ENCODE measurements around the gene SLC12A9. TPM values are rescaled to one million over a fixed set of nuclear protein-coding genes. Genes with fewer than 3 reads are reported as not detected.

The SLC12A9 gene
- total and polyA plus RNA-seq, 2 experiments from 2014 or later = 17.1 to 21.3 TPM

GRCh38 chr7:100914879-100915447, 62.5 kb downstream of the SLC12A9 start:
- TF ChIP-seq EZH2phosphoT487 (IDR thresholded peaks at IDR 0.05; ENCODE audit: low read depth, severe bottlenecking, unreplicated experiment) = no peak
- Histone ChIP-seq H3K79me2 (no peaks in the 10 kb centered on the region), H3K4me2 (no peak overlapping the region), H3K9me2 (replicated peaks; ENCODE audit: insufficient read depth) (no peaks in the 10 kb centered on the region), H3K27me3 (no peaks in the 10 kb centered on the region), H3K4me1 (ENCODE audit: insufficient read depth) (no peaks in the 10 kb centered on the region), H3K4me3 (no peak overlapping the region), H3K36me3 (replicated peaks; ENCODE audit: insufficient read depth, low read depth) (no peaks in the 10 kb centered on the region), H2AFZ (no peak overlapping the region), H3K27ac (no peak overlapping the region), H3K9me3 (ENCODE audit: low read depth) (no peaks in the 10 kb centered on the region), H4K20me1 (ENCODE audit: insufficient read depth, poor library complexity, severe bottlenecking) (no peaks in the 10 kb centered on the region)
- WGBS (ENCODE audit: low lambda C conversion rate, missing lambda C conversion rate) = 90% methylated on average over 8 of the region's 8 CpGs
- DNase-seq (ENCODE audit: low spot score) = no peak

Small RNA genes lying within 50 kb of the gene (microRNA-seq; reads per million reads assigned to microRNA genes)
- 2.2 reads per million for gene MIR6875

Small RNA genes lying within 50 kb of the gene (small RNA-seq; reads per million reads assigned to genes)
- gene RN7SL549P (not detected), gene RN7SL750P (not detected)

Other genes with a start within 250 kb of the SLC12A9 start
- gene MOSPD3, start 240.2 kb upstream of the SLC12A9 start, total RNA-seq = 8.8 and 10.4 TPM in 2 replicates
- gene MOSPD3, start 240.2 kb upstream of the SLC12A9 start, polyA plus RNA-seq = 39.2 and 44.4 TPM in 2 replicates
- gene TFR2, start 211.2 kb upstream of the SLC12A9 start, total RNA-seq = 12.5 and 13.5 TPM in 2 replicates
- 11.1 and 16.8 TPM in 2 replicates for gene TFR2, start 211.2 kb upstream of the SLC12A9 start, polyA plus RNA-seq
- not detected in 2 replicates for gene ACTL6B, start 196.3 kb upstream of the SLC12A9 start, total RNA-seq
- gene ACTL6B, start 196.3 kb upstream of the SLC12A9 start, polyA plus RNA-seq = not detected in 2 replicates
- gene GNB2, start 179.0 kb upstream of the SLC12A9 start, total RNA-seq = 99.6 and 111 TPM in 2 replicates
- 204 and 222 TPM in 2 replicates for gene GNB2, start 179.0 kb upstream of the SLC12A9 start, polyA plus RNA-seq
- gene GIGYF1, start 158.5 kb upstream of the SLC12A9 start, total RNA-seq = 14.2 and 17.6 TPM in 2 replicates
- gene GIGYF1, start 158.5 kb upstream of the SLC12A9 start, polyA plus RNA-seq = 13.2 and 16.8 TPM in 2 replicates
- 30.1 and 39.2 TPM in 2 replicates for gene POP7, start 146.6 kb upstream of the SLC12A9 start, total RNA-seq
- 48.7 and 59.2 TPM in 2 replicates for gene POP7, start 146.6 kb upstream of the SLC12A9 start, polyA plus RNA-seq
- 0.16 and 1.3 TPM in 2 replicates for gene EPO, start 132.2 kb upstream of the SLC12A9 start, total RNA-seq
- gene EPO, start 132.2 kb upstream of the SLC12A9 start, polyA plus RNA-seq = 0.11 TPM in 1 of 2 replicates, not detected in the other
- gene ZAN, start 119.1 kb upstream of the SLC12A9 start, total RNA-seq = not detected in 2 replicates
- not detected in 2 replicates for gene ZAN, start 119.1 kb upstream of the SLC12A9 start, polyA plus RNA-seq
- 57.9 and 61.1 TPM in 2 replicates for gene EPHB4, start 25.2 kb upstream of the SLC12A9 start, total RNA-seq
- gene EPHB4, start 25.2 kb upstream of the SLC12A9 start, polyA plus RNA-seq = 47.2 and 51.6 TPM in 2 replicates
- 54.0 and 57.5 TPM in 2 replicates for gene TRIP6, start 14.7 kb downstream of the SLC12A9 start, total RNA-seq
- gene TRIP6, start 14.7 kb downstream of the SLC12A9 start, polyA plus RNA-seq = 70.3 and 98.9 TPM in 2 replicates
- 35.8 and 49.1 TPM in 2 replicates for gene SRRT, start 22.4 kb downstream of the SLC12A9 start, total RNA-seq
- gene SRRT, start 22.4 kb downstream of the SLC12A9 start, polyA plus RNA-seq = 91.7 and 135 TPM in 2 replicates
- 3.9 TPM in 2 replicates for gene UFSP1, start 37.0 kb downstream of the SLC12A9 start, total RNA-seq
- gene UFSP1, start 37.0 kb downstream of the SLC12A9 start, polyA plus RNA-seq = 4.2 and 4.3 TPM in 2 replicates
- 3.2 and 4.6 TPM in 2 replicates for gene ACHE, start 43.2 kb downstream of the SLC12A9 start, total RNA-seq
- 16.3 and 18.3 TPM in 2 replicates for gene ACHE, start 43.2 kb downstream of the SLC12A9 start, polyA plus RNA-seq
- gene MUC3A, start 96.8 kb downstream of the SLC12A9 start, total RNA-seq = 1.9 and 4.9 TPM in 2 replicates
- 9.4 and 10.6 TPM in 2 replicates for gene MUC3A, start 96.8 kb downstream of the SLC12A9 start, polyA plus RNA-seq
- 4.0 and 8.5 TPM in 2 replicates for gene MUC12, start 116.9 kb downstream of the SLC12A9 start, total RNA-seq
- 7.3 and 9.2 TPM in 2 replicates for gene MUC12, start 116.9 kb downstream of the SLC12A9 start, polyA plus RNA-seq
- gene MUC17, start 167.4 kb downstream of the SLC12A9 start, total RNA-seq = 8.7 and 18.3 TPM in 2 replicates
- 2.9 and 5.5 TPM in 2 replicates for gene MUC17, start 167.4 kb downstream of the SLC12A9 start, polyA plus RNA-seq
- 10.0 and 13.1 TPM in 2 replicates for gene TRIM56, start 232.8 kb downstream of the SLC12A9 start, total RNA-seq
- gene TRIM56, start 232.8 kb downstream of the SLC12A9 start, polyA plus RNA-seq = 25.7 and 27.2 TPM in 2 replicates